ENCODE data around the gene SYF2. TPM values are rescaled to one million over a fixed set of nuclear protein-coding genes. Genes with fewer than 3 reads are reported as not detected.

The SYF2 gene
- total and polyA plus RNA-seq, 2 of the 13 experiments (the other 11 are each of a cell fraction or from before 2014, with no cell fraction given), result 17.8 to 34.1 TPM

- TF ChIP-seq ZHX1 (CRISPR knock-in tag; IDR thresholded peaks at IDR 0.05; ENCODE audit: low read depth) (0 out of 2 replicates have a peak, but pooled peaks have one; percentile 7), STAT6 (CRISPR knock-in tag; IDR thresholded peaks at IDR 0.05; ENCODE audit: borderline replicate concordance) (no peak), ZNF30 (CRISPR knock-in tag; IDR thresholded peaks at IDR 0.05) (0 out of 2 replicates have a peak, but pooled peaks have one; percentile 62), KDM4B (CRISPR knock-in tag; IDR thresholded peaks at IDR 0.05) (0 out of 2 replicates have a peak, but pooled peaks have one; percentile 21), EEA1 (CRISPR knock-in tag; IDR thresholded peaks at IDR 0.05; ENCODE audit: borderline replicate concordance) (peak; percentile 74; the same call in 1 of the 2 replicates), AHDC1 (CRISPR knock-in tag; IDR thresholded peaks at IDR 0.05; ENCODE audit: borderline replicate concordance) (no peak), ARNT (IDR thresholded peaks at IDR 0.05) (no peak), TCF12 (IDR thresholded peaks at IDR 0.05) (no peak), TCF12 (CRISPR knock-in tag; IDR thresholded peaks at IDR 0.05) (peak; percentile 53; the same call in 1 of the 2 replicates), TEF (CRISPR knock-in tag; IDR thresholded peaks at IDR 0.05) (no peak), ZNF414 (CRISPR knock-in tag; IDR thresholded peaks at IDR 0.05) (0 out of 2 replicates have a peak, but pooled peaks have one; percentile 15), AHR (CRISPR knock-in tag; IDR thresholded peaks at IDR 0.05) (no peak), FOXK1 (CRISPR knock-in tag; IDR thresholded peaks at IDR 0.05; ENCODE audit: borderline replicate concordance, low read depth) (no peak), DMTF1 (CRISPR knock-in tag; IDR thresholded peaks at IDR 0.05) (no peak; the same call in 1 of the 2 replicates)
Observed at GRCh38 chr1:25246600-25247023, 14.3 kb upstream of the SYF2 start (continued).

All from HepG2 (cell line).